Measurements from ENCODE around the gene CADM3.

Gene CADM3

GRCh38 chr1:159222075-159222865 lies 50.9 kb downstream of the CADM3 start:
- H3K4me3 ChIP-seq (replicated peaks in 1 of 2; ENCODE audit: low read depth in 2 of 2, low read length in 2 of 2), result no peak overlapping the region
- no peak for TF ChIP-seq CTCF (IDR thresholded peaks at IDR 0.05; ENCODE audit: low read depth, low read length)
- DNase-seq (ENCODE audit: low read depth in 2 of 2), result no peak

DNA sequence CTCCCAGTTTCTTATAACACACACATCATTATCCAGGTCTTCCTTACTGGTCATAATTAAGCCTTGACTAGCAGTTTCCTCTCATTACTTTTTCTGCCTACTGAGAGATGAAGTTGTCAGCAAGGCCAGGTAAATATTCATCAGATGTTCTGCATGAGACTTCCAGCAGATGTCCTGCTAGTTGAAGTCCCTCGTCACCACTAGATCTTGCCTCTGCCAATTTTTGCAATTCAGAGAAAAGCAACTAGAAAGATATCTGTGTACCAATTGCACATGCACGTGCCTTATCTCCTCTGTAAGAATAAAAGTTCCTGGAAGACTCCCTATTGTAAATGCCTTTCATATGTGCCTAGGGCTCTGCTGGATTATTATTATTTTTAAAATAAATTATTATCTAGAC lies 51.6 kb downstream of the CADM3 start:
- no peak overlapping the region for H3K4me3 ChIP-seq (replicated peaks in 1 of 2; ENCODE audit: low read depth in 2 of 2, low read length in 2 of 2)
- no peak for TF ChIP-seq CTCF (IDR thresholded peaks at IDR 0.05; ENCODE audit: low read depth, low read length)
- DNase-seq (ENCODE audit: low read depth in 2 of 2), result no peak

GRCh38 chr1:159228554-159228953 lies 57.1 kb downstream of the CADM3 start:
- DNase-seq (ENCODE audit: low read depth in 2 of 2), result no peak
- no peak overlapping the region for H3K4me3 ChIP-seq (replicated peaks in 1 of 2; ENCODE audit: low read depth in 2 of 2, low read length in 2 of 2)
- TF ChIP-seq CTCF (IDR thresholded peaks at IDR 0.05; ENCODE audit: low read depth, low read length), result no peak

- TF ChIP-seq CTCF (IDR thresholded peaks at IDR 0.05; ENCODE audit: low read depth, low read length), result no peak
- no peak for DNase-seq (ENCODE audit: low read depth in 2 of 2)
- no peak overlapping the region for H3K4me3 ChIP-seq (replicated peaks in 1 of 2; ENCODE audit: low read depth in 2 of 2, low read length in 2 of 2)
Observed at GRCh38 chr1:159229260-159229885, 58.0 kb downstream of the CADM3 start.

- DNase-seq (ENCODE audit: low read depth in 2 of 2), result no peak
- no peak overlapping the region for H3K4me3 ChIP-seq (replicated peaks in 1 of 2; ENCODE audit: low read depth in 2 of 2, low read length in 2 of 2)
- TF ChIP-seq CTCF (IDR thresholded peaks at IDR 0.05; ENCODE audit: low read depth, low read length), result no peak
Observed at GRCh38 chr1:159229896-159230295, 58.5 kb downstream of the CADM3 start.

DNA sequence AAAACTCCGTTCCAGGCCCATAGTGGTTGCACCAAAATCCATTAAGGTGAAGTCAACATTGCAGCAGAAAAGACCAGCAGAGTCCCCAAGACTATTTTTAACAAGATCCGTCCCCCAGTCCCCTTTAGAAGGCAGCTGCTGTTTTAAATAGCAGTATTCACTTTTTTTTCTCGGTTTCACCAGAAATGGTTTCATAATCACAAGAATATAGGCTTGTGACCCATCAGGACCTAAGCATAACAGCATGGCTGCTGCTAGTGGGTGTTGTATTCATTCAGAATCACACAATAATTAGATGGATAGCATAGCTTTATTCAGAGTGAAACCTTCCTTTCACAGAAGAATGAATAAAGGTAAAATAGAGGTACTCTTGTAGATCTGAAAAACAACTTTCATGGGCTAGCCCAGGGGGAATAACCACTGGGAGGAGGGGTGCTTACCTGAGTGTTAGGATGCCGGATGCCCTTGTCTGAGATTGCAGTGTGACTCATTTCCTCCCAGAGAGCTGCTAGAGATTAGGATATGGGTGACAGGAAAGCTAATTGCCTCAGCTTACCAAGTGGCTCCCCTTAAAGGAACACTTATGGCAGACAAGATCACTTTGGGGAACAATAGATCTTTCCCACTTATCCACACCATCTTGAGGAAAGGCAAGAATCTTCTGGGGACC lies 68.3 kb downstream of the CADM3 start:
- H3K4me3 ChIP-seq (replicated peaks in 1 of 2; ENCODE audit: low read depth in 2 of 2, low read length in 2 of 2), result no peak overlapping the region
- no peak for DNase-seq (ENCODE audit: low read depth in 2 of 2)
- no peak for TF ChIP-seq CTCF (IDR thresholded peaks at IDR 0.05; ENCODE audit: low read depth, low read length)

All from cardiac fibroblast (primary cell).